MM.1S (cell line): ENCODE measurements around the gene SARS2.

Source experiments
- DNase-seq: peaks from one replicate; pipeline ENCODE4 v3.0.0-alpha.2; 2015
- H2AFZ ChIP-seq: fragments of 300-600 bp; sonication (generic); 2 replicates; pipeline ENCODE4 v1.6.0; 2016; ENCODE audit warnings: antibody characterized with exemption, low read length
- H3F3A ChIP-seq: fragments of 300-600 bp; sonication (generic); 2 replicates; pipeline ENCODE4 v1.6.1; 2016; ENCODE audit warnings: mild to moderate bottlenecking, antibody characterized with exemption, low read length, moderate library complexity, mixed read lengths; ENCODE audit not compliant: insufficient read depth
- H3K27ac ChIP-seq: fragments of 300-600 bp; sonication (generic); 2 replicates; pipeline ENCODE4 v1.5.1; 2016; ENCODE audit warnings: mild to moderate bottlenecking, low read length
- H3K27me3 ChIP-seq: fragments of 300-600 bp; sonication (generic); replicated peaks from 2 replicates; pipeline ENCODE4 v1.6.0; 2016; ENCODE audit warnings: low read length; ENCODE audit not compliant: insufficient read depth
- H3K36me3 ChIP-seq: fragments of 300-600 bp; sonication (generic); replicated peaks from 2 replicates; pipeline ENCODE4 v1.6.1; 2016; ENCODE audit warnings: mild to moderate bottlenecking, low read length, mixed read lengths; ENCODE audit not compliant: insufficient read depth
- H3K4me1 ChIP-seq: fragments of 300-600 bp; sonication (generic); 2 replicates; pipeline ENCODE4 v1.6.1; 2016; ENCODE audit warnings: low read length, mixed read lengths
- H3K4me2 ChIP-seq: fragments of 300-600 bp; sonication (generic); 2 replicates; pipeline ENCODE4 v1.6.0; 2016; ENCODE audit warnings: low read depth, low read length
- H3K4me3 ChIP-seq: fragments of 300-600 bp; sonication (generic); 2 replicates; pipeline ENCODE4 v1.5.1; 2016; ENCODE audit warnings: low read length, mixed read lengths
- H3K79me2 ChIP-seq: fragments of 300-600 bp; sonication (generic); 2 replicates; pipeline ENCODE4 v1.6.1; 2016; ENCODE audit warnings: mixed run types, low read length, mixed read lengths
- H3K9ac ChIP-seq: fragments of 300-600 bp; sonication (generic); 2 replicates; pipeline ENCODE4 v1.6.1; 2016; ENCODE audit warnings: low read length, mixed read lengths
- H3K9me2 ChIP-seq: fragments of 300-600 bp; sonication (generic); replicated peaks from 2 replicates; pipeline ENCODE4 v1.6.1; 2016; ENCODE audit warnings: mild to moderate bottlenecking, low read length, mixed read lengths; ENCODE audit not compliant: insufficient read depth
- H3K9me3 ChIP-seq: fragments of 300-600 bp; sonication (generic); replicated peaks from 2 replicates; pipeline ENCODE4 v1.6.1; 2016; ENCODE audit warnings: mild to moderate bottlenecking, low read length, mixed read lengths; ENCODE audit not compliant: insufficient read depth
- H4K20me1 ChIP-seq: fragments of 300-600 bp; sonication (generic); 2 replicates; pipeline ENCODE4 v1.6.1; 2016; ENCODE audit warnings: mild to moderate bottlenecking, low read length, moderate library complexity, mixed read lengths; ENCODE audit not compliant: insufficient read depth
- EZH2 ChIP-seq: fragments of 300-600 bp; sonication (generic); optimal IDR thresholded peaks from 2 replicates; pipeline ENCODE3; 2017; ENCODE audit warnings: low read depth, mild to moderate bottlenecking, antibody characterized with exemption, low read length, mixed read lengths
- EZH2phosphoT487 ChIP-seq: fragments of 300-600 bp; sonication (generic); IDR thresholded peaks from 2 replicates; pipeline ENCODE4 v1.6.1; 2018; ENCODE audit warnings: antibody characterized with exemption, low read length
- TF ChIP-seq, protein P1 (sequence below): fragments of 300-600 bp; sonication (generic); IDR thresholded peaks from 2 replicates; pipeline ENCODE4 v1.5.1; 2016; ENCODE audit warnings: antibody characterized with exemption, low read length, mixed read lengths

SARS2 gene

DNA sequence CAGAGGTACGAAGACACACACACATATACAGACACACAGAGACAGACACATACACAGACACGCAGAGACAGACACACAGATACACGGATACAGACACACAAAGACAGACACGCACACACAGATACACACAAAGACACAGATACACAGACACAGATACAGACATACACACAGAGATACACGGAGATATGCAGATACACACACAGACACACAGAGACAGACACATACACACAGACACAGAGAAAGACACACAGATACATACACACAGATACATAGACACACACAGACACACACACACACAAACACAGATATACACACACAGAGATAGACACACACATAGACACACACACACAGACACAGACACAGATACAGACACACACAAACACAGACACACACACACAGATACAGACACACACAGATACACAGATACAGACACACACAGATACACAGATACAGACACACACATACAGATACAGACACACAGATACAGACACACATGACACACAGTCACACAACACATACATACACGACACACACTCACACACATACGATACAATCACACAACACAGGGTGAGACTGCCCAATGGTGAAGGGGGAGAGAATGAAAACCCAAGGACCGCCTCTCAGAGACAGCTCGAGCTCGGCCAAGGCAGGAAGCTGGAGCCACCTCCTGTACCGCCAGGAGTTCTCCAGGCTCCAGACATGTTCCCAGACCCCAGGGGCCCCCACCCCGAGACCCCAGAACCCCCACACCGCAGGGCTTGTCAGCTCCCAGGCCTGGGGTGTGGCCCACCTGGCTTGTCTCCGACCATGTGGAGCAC, 9.8 kb downstream of the SARS2 start:
- Histone ChIP-seq H4K20me1 (no peaks in the 10 kb centered on the region), H3K36me3 (no peaks in the 10 kb centered on the region), H3K9ac (no peak overlapping the region), H3K4me3 (no peak overlapping the region), H3K79me2 (no peaks in the 10 kb centered on the region), H3K4me1 (no peaks in the 10 kb centered on the region), H3K27me3 (no peaks in the 10 kb centered on the region), H3F3A (no peaks in the 10 kb centered on the region), H2AFZ (no peak overlapping the region), H3K9me2 (no peaks in the 10 kb centered on the region), H3K4me2 (no peak overlapping the region), H3K9me3 (no peaks in the 10 kb centered on the region), H3K27ac (no peak overlapping the region)
- DNase-seq = no peak
- TF ChIP-seq EZH2phosphoT487 = no peak

GRCh38 chr19:38919837-38920601, 10.5 kb downstream of the SARS2 start:
- TF ChIP-seq EZH2 (no peak), EZH2phosphoT487 (no peak)
- TF ChIP-seq, protein P1, sequence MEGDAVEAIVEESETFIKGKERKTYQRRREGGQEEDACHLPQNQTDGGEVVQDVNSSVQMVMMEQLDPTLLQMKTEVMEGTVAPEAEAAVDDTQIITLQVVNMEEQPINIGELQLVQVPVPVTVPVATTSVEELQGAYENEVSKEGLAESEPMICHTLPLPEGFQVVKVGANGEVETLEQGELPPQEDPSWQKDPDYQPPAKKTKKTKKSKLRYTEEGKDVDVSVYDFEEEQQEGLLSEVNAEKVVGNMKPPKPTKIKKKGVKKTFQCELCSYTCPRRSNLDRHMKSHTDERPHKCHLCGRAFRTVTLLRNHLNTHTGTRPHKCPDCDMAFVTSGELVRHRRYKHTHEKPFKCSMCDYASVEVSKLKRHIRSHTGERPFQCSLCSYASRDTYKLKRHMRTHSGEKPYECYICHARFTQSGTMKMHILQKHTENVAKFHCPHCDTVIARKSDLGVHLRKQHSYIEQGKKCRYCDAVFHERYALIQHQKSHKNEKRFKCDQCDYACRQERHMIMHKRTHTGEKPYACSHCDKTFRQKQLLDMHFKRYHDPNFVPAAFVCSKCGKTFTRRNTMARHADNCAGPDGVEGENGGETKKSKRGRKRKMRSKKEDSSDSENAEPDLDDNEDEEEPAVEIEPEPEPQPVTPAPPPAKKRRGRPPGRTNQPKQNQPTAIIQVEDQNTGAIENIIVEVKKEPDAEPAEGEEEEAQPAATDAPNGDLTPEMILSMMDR = no peak
- no peak overlapping the region for H2AFZ ChIP-seq
- H3K4me2 ChIP-seq = no peak overlapping the region
- no peak overlapping the region for H3K4me3 ChIP-seq
- DNase-seq = no peak
- H3K9me3 ChIP-seq = no peaks in the 10 kb centered on the region
- H3K4me1 ChIP-seq = no peaks in the 10 kb centered on the region
- H3K9ac ChIP-seq = no peak overlapping the region
- no peaks in the 10 kb centered on the region for H3F3A ChIP-seq
- no peaks in the 10 kb centered on the region for H3K9me2 ChIP-seq
- no peaks in the 10 kb centered on the region for H3K27me3 ChIP-seq
- no peak overlapping the region for H3K27ac ChIP-seq
- no peaks in the 10 kb centered on the region for H4K20me1 ChIP-seq
- no peaks in the 10 kb centered on the region for H3K79me2 ChIP-seq
- H3K36me3 ChIP-seq = no peaks in the 10 kb centered on the region

- no peaks in the 10 kb centered on the region for H3K27me3 ChIP-seq
- no peak for DNase-seq
- H4K20me1 ChIP-seq = no peaks in the 10 kb centered on the region
- no peaks in the 10 kb centered on the region for H3K9me2 ChIP-seq
- H3K9ac ChIP-seq = no peak overlapping the region
- no peaks in the 10 kb centered on the region for H3K9me3 ChIP-seq
- H3K4me1 ChIP-seq = no peaks in the 10 kb centered on the region
- no peaks in the 10 kb centered on the region for H3F3A ChIP-seq
- H3K79me2 ChIP-seq = no peaks in the 10 kb centered on the region
- H3K36me3 ChIP-seq = no peaks in the 10 kb centered on the region
- H3K27ac ChIP-seq = no peak overlapping the region
- H3K4me3 ChIP-seq = no peak overlapping the region
- no peak overlapping the region for H3K4me2 ChIP-seq
- no peak overlapping the region for H2AFZ ChIP-seq
- TF ChIP-seq, protein P1 = no peak
- TF ChIP-seq EZH2 (no peak), EZH2phosphoT487 (no peak)
Observed at GRCh38 chr19:38918526-38918925, 12.0 kb downstream of the SARS2 start.
